OCI-LY1 (cell line): ENCODE results near the gene GOLGA8G.
"Not testable (repeated sequence)": the region's sequence is repeated elsewhere in the genome, so short reads cannot be mapped to it uniquely, and the experiment has no call there.

Experiments
- EZH2 ChIP-seq: fragments of 200-600 bp; sonication (generic), shearing (Covaris generic); IDR thresholded peaks from 2 replicates; pipeline ENCODE4 v1.8.0; 2017; ENCODE audit warnings: borderline replicate concordance, mixed run types, mild to moderate bottlenecking, antibody characterized with exemption, low read length, moderate library complexity, mixed read lengths
- TF ChIP-seq, protein P1 (sequence below): fragments of 200-600 bp; sonication (generic), shearing (Covaris generic); IDR thresholded peaks from 2 replicates; pipeline ENCODE4 v1.5.1; 2017; ENCODE audit warnings: mild to moderate bottlenecking, antibody characterized with exemption, low read length, moderate library complexity, mixed read lengths

DNA sequence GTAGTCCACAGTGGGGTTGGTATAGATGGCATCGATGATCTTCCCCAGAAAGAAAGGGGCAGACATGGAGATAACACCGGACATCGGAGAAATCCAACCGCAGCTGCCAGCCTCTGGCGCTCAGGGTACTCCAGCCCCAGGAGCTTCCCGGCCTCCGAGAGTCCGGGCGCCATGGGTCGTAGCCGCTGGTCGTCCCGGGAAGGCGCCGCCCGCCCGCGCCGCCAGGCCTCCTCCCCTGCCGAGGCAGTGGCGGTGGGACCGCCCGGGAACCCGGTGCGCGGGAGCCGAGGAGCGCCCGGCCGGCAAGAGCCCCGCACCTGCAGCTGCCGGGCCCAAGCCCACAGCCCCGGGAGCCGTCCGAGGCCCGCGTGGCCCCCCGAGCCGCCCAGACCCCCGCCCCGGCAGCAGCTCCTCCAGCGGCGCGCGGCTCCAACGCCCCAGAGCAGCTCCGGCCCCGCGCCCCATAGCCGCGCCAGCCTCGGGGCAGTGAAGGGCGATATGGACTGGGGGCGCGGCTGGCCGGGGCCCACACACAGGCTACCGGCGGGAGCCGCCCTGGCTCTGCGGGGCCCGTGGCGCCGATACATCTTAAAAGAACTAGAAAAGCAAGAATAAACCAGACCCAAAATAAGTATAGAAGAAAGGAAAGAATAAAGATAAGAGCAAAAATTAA lies 24.4 kb downstream of the GOLGA8G start:
- not testable (repeated sequence) for TF ChIP-seq EZH2
- TF ChIP-seq, protein P1, sequence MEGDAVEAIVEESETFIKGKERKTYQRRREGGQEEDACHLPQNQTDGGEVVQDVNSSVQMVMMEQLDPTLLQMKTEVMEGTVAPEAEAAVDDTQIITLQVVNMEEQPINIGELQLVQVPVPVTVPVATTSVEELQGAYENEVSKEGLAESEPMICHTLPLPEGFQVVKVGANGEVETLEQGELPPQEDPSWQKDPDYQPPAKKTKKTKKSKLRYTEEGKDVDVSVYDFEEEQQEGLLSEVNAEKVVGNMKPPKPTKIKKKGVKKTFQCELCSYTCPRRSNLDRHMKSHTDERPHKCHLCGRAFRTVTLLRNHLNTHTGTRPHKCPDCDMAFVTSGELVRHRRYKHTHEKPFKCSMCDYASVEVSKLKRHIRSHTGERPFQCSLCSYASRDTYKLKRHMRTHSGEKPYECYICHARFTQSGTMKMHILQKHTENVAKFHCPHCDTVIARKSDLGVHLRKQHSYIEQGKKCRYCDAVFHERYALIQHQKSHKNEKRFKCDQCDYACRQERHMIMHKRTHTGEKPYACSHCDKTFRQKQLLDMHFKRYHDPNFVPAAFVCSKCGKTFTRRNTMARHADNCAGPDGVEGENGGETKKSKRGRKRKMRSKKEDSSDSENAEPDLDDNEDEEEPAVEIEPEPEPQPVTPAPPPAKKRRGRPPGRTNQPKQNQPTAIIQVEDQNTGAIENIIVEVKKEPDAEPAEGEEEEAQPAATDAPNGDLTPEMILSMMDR, result not testable (repeated sequence)
